Measurements from ENCODE around the gene ATP5MK.

ATP5MK gene

GRCh38 chr10:103441206-103441605 is 44.9 kb upstream of the ATP5MK start:
- no peak for TF ChIP-seq CTCF (IDR thresholded peaks at IDR 0.05; ENCODE audit: control insufficient read depth, insufficient read depth, low read depth, low read length, missing control alignments)
- DNase-seq (ENCODE audit: low read depth): no peak
- no peak overlapping the region for H3K4me3 ChIP-seq (ENCODE audit: control insufficient read depth, low read depth, low read length)

- H3K4me3 ChIP-seq (ENCODE audit: control insufficient read depth, low read depth, low read length): no peak overlapping the region
- TF ChIP-seq CTCF (IDR thresholded peaks at IDR 0.05; ENCODE audit: control insufficient read depth, insufficient read depth, low read depth, low read length, missing control alignments): no peak
- no peak for DNase-seq (ENCODE audit: low read depth)
Observed at GRCh38 chr10:103440416-103440815, 44.1 kb upstream of the ATP5MK start.

GRCh38 chr10:103439776-103440175 is 43.5 kb upstream of the ATP5MK start:
- DNase-seq (ENCODE audit: low read depth): no peak
- no peak for TF ChIP-seq CTCF (IDR thresholded peaks at IDR 0.05; ENCODE audit: control insufficient read depth, insufficient read depth, low read depth, low read length, missing control alignments)
- no peak overlapping the region for H3K4me3 ChIP-seq (ENCODE audit: control insufficient read depth, low read depth, low read length)

- TF ChIP-seq CTCF (IDR thresholded peaks at IDR 0.05; ENCODE audit: control insufficient read depth, insufficient read depth, low read depth, low read length, missing control alignments): no peak
- DNase-seq (ENCODE audit: low read depth): no peak
- no peak overlapping the region for H3K4me3 ChIP-seq (ENCODE audit: control insufficient read depth, low read depth, low read length)
Observed at GRCh38 chr10:103433858-103434257, 37.6 kb upstream of the ATP5MK start.

- no peak overlapping the region for H3K4me3 ChIP-seq (ENCODE audit: control insufficient read depth, low read depth, low read length)
- no peak for DNase-seq (ENCODE audit: low read depth)
- no peak for TF ChIP-seq CTCF (IDR thresholded peaks at IDR 0.05; ENCODE audit: control insufficient read depth, insufficient read depth, low read depth, low read length, missing control alignments)
Observed at GRCh38 chr10:103431902-103432301, 35.6 kb upstream of the ATP5MK start.

GRCh38 chr10:103429647-103430046 is 33.4 kb upstream of the ATP5MK start:
- TF ChIP-seq CTCF (IDR thresholded peaks at IDR 0.05; ENCODE audit: control insufficient read depth, insufficient read depth, low read depth, low read length, missing control alignments): no peak
- no peak overlapping the region for H3K4me3 ChIP-seq (ENCODE audit: control insufficient read depth, low read depth, low read length)
- DNase-seq (ENCODE audit: low read depth): no peak
